ENCODE results near the gene CALB2.

Gene CALB2

GRCh38 chr16:71410146-71410545 is 51.6 kb downstream of the CALB2 start:
- Histone ChIP-seq H3K79me2 (ENCODE audit: insufficient read depth, low read length) (no peaks in the 10 kb centered on the region), H3K9me3 (ENCODE audit: insufficient read depth, low read depth, low read length) (no peaks in the 10 kb centered on the region), H3K27me3 (ENCODE audit: insufficient read depth, low read length, poor library complexity, severe bottlenecking) (no peaks in the 10 kb centered on the region), H2AFZ (ENCODE audit: low read length) (no peak overlapping the region), H3K9ac (ENCODE audit: low read depth, low read length, poor library complexity, severe bottlenecking) (no peak overlapping the region), H3K4me2 (ENCODE audit: low read depth, low read length, poor library complexity, severe bottlenecking) (no peak overlapping the region), H3K9me2 (replicated peaks; ENCODE audit: low read depth, low read length) (no peaks in the 10 kb centered on the region), H3K36me3 (ENCODE audit: insufficient read depth, low read length) (no peaks in the 10 kb centered on the region), H3K4me1 (ENCODE audit: insufficient read depth, low read length, poor library complexity, severe bottlenecking) (no peaks in the 10 kb centered on the region), H4K20me1 (ENCODE audit: insufficient read depth, low read length, poor library complexity, severe bottlenecking) (no peaks in the 10 kb centered on the region), H3F3A (ENCODE audit: low read depth) (no peaks in the 10 kb centered on the region), H3K4me3 (ENCODE audit: low read length, poor library complexity, severe bottlenecking) (no peak overlapping the region)
- no peak for TF ChIP-seq CTCF (conservative IDR thresholded peaks at IDR 0.05; ENCODE audit: low read length)
- no peak for TF ChIP-seq EZH2phosphoT487 (IDR thresholded peaks at IDR 0.05; ENCODE audit: borderline replicate concordance)

GRCh38 chr16:71412270-71413160 is 54.0 kb downstream of the CALB2 start:
- Histone ChIP-seq H3K9me3 (ENCODE audit: insufficient read depth, low read depth, low read length) (no peaks in the 10 kb centered on the region), H3K36me3 (ENCODE audit: insufficient read depth, low read length) (no peaks in the 10 kb centered on the region), H3K4me2 (ENCODE audit: low read depth, low read length, poor library complexity, severe bottlenecking) (no peak overlapping the region), H3K4me3 (ENCODE audit: low read length, poor library complexity, severe bottlenecking) (no peak overlapping the region), H3K4me1 (ENCODE audit: insufficient read depth, low read length, poor library complexity, severe bottlenecking) (no peaks in the 10 kb centered on the region), H4K20me1 (ENCODE audit: insufficient read depth, low read length, poor library complexity, severe bottlenecking) (no peaks in the 10 kb centered on the region), H3F3A (ENCODE audit: low read depth) (no peaks in the 10 kb centered on the region), H3K27me3 (ENCODE audit: insufficient read depth, low read length, poor library complexity, severe bottlenecking) (no peaks in the 10 kb centered on the region), H3K9me2 (replicated peaks; ENCODE audit: low read depth, low read length) (no peaks in the 10 kb centered on the region), H3K9ac (ENCODE audit: low read depth, low read length, poor library complexity, severe bottlenecking) (no peak overlapping the region), H2AFZ (ENCODE audit: low read length) (peak overlapping the region; percentile 40), H3K79me2 (ENCODE audit: insufficient read depth, low read length) (no peaks in the 10 kb centered on the region)
- TF ChIP-seq EZH2phosphoT487 (IDR thresholded peaks at IDR 0.05; ENCODE audit: borderline replicate concordance) (no peak), CTCF (conservative IDR thresholded peaks at IDR 0.05; ENCODE audit: low read length) (peak; percentile 96)

- Histone ChIP-seq H3K4me2 (ENCODE audit: low read depth, low read length, poor library complexity, severe bottlenecking) (no peak overlapping the region), H3K4me3 (ENCODE audit: low read length, poor library complexity, severe bottlenecking) (no peak overlapping the region), H3K36me3 (ENCODE audit: insufficient read depth, low read length) (no peaks in the 10 kb centered on the region), H3K9me3 (ENCODE audit: insufficient read depth, low read depth, low read length) (no peaks in the 10 kb centered on the region), H4K20me1 (ENCODE audit: insufficient read depth, low read length, poor library complexity, severe bottlenecking) (no peaks in the 10 kb centered on the region), H3K27me3 (ENCODE audit: insufficient read depth, low read length, poor library complexity, severe bottlenecking) (no peaks in the 10 kb centered on the region), H3K4me1 (ENCODE audit: insufficient read depth, low read length, poor library complexity, severe bottlenecking) (no peaks in the 10 kb centered on the region), H2AFZ (ENCODE audit: low read length) (peak overlapping the region; percentile 22; the same call in 1 of the 2 replicates), H3F3A (ENCODE audit: low read depth) (no peaks in the 10 kb centered on the region), H3K79me2 (ENCODE audit: insufficient read depth, low read length) (no peaks in the 10 kb centered on the region), H3K9ac (ENCODE audit: low read depth, low read length, poor library complexity, severe bottlenecking) (no peak overlapping the region), H3K9me2 (replicated peaks; ENCODE audit: low read depth, low read length) (no peaks in the 10 kb centered on the region)
- TF ChIP-seq EZH2phosphoT487 (IDR thresholded peaks at IDR 0.05; ENCODE audit: borderline replicate concordance) = no peak
- no peak for TF ChIP-seq CTCF (conservative IDR thresholded peaks at IDR 0.05; ENCODE audit: low read length)
Observed at GRCh38 chr16:71413341-71413740, 54.8 kb downstream of the CALB2 start.

Data from Loucy (cell line).